GM18498 (cell line): ENCODE data around the gene TMEM205.
"Not testable (repeated sequence)": the region's sequence is repeated elsewhere in the genome, so short reads cannot be mapped to it uniquely, and the experiment has no call there.

Experiments used
- ATAC-seq: cut with Tn5 transposase; IDR thresholded peaks from one replicate; pipeline ENCODE4 v1.9.1; 2021; ENCODE audit warnings: mild to moderate bottlenecking, moderate library complexity; ENCODE audit not compliant: unreplicated experiment

TMEM205 gene

DNA sequence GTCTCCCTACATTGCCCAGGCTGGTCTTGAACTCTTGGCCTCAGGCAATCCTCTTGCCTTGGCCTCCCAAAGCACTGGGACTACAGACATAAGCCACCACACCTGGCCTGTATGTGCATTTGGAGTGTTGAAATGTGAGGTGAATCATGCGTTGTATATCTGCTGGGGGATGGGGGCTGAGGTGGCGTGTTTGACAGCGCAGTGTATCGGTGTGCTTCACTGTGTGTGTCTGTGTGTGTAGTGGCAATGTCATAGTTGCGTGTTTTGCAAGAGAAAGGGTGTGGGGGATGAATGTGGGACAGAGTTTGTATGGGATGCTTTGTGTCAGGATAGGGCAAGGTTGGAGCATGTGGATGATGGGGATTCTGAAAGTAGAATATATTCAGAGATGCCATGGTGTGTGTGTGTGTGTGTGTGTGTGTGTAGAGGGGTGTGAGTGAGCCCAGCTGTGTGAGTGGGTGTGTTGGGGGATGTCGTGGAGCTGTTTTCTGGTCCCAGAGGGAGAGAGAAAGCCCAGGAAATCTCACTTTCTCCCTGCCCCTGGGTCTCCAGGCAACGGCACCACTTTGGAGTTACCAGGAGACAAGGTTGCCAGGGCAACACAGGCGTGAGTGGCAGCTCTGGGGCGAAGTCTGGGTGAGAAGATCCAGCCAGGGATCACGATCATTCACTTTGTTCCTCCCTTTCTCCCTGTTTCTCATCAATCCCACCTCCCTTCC lies 27.3 kb upstream of the TMEM205 start:
- ATAC-seq = no peak

DNA sequence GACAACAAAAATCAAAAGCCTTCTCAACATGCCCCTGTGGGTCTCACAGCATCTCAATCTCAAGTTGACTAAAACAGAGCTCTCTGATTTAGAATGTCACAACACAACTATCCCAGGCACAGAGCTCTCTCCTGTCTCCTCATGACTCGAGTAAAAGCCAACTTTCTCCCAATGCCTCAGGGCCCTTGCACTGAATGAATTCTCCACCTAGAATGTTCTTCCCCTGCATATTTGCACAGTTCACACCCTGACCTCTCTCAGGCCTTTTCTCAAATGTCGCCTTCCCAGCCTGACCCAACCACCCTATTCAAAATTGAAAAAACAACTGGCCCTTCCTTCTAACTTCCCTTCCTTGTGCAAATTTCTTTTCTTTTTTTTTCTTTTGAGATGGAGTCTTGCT lies 24.7 kb upstream of the TMEM205 start:
- no peak for ATAC-seq

DNA sequence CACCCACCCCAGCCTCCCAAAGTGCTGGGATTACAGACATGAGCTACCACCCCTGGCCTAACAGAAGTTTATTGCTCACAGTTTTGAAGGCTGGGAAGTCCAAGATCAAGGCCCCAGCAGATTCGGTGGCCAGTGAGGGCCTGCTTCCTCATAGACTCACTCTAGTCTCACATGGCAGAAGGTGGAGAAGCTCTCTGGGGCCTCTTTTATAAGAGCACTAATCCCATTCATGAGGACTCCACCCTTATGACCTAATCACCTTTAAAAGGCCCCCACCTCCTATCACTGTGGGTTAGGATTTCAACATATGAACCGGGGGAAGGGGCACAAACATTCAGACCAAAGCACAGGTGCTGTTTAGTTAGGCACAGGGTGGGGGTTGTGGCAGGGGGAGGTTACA lies 21.5 kb upstream of the TMEM205 start:
- ATAC-seq = no peak

DNA sequence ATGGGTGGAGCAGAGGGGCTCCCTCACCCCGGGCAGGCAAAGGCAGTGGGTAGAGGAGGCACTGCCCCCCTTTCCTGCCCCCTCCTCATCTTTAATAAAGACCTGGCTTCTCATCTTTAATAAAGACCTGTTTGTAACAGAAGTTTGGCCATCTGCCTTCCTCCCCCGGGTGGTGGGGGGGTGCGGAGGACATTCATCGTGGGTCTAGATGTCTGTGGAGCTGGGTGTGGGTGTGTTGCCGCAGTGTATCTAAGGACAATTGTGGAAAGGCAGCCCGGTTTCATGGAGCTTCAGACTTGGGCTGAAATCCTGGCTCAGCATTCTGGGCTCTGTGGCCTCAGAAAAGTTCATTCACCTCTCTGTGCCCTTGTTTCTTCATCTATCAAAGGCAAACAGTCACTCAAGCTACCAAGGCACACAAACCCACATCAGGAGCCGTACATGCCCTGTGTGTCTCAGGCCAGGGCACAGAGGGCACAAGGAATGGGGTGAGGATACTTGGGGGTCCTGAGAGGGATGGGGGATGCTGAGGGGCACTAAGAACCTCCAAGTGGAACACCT lies 19.6 kb upstream of the TMEM205 start:
- ATAC-seq = no peak

DNA sequence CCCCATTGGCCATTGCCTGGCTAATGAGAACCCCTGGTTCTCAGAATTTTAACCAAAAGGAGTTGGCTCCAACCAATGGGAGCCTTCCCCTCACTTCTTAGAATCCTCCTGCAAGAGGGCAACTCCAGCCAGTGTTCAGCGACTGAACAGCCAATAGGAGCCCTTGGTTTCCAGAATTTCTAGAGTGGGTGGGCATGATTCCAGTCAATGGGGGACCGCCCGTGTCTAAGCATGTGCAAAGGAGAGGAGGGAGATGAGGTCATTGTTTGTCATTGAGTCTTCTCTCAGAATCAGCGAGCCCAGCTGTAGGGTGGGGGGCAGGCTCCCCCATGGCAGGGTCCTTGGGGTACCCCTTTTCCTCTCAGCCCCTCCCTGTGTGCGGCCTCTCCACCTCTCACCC lies 18.9 kb upstream of the TMEM205 start:
- no peak for ATAC-seq

DNA sequence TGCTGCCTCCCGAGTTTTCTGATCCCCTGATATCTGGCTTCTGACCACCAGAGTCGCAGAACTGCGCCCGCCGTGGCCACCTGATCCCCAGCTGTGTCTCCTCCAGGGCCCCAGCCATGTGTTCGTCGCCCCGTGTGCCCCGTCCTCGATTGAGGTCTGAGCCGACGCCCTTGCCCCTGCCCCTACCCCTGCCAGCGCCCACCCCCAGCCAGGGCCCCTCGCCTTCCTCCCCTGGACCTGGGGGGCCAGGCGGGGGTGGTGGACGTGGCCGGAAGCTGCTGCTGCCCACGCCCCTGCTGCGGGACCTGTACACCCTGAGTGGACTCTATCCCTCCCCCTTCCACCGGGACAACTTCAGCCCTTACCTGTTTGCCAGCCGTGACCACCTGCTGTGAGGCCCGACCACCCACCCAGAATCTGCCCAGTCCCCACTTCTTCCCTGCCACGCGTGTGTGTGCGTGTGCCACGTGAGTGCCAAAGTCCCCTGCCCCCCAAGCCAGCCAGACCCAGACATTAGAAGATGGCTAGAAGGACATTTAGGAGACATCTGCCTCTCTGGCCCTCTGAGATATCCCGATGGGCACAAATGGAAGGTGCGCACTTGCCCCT lies 18.3 kb upstream of the TMEM205 start:
- ATAC-seq = no peak

DNA sequence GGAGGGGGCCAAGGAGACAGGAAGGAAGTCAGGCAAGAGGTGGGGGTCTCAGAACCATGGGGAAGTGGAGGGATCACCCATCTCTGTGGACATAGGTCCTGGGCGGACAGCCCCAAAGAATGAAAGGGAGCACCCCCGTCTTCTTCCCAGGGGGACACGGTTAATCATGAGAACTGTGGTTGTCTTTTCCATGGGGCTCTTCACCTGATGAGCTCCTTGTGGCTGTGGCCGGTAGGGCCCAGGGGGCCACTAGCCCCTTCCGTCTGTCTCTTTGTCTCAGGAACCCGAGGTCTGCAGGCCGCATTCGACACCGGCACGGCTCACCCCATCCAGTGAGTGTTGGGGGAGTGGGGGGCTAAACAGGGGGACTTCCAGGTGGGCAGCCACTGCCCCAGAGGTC lies 17.8 kb upstream of the TMEM205 start:
- no peak for ATAC-seq

DNA sequence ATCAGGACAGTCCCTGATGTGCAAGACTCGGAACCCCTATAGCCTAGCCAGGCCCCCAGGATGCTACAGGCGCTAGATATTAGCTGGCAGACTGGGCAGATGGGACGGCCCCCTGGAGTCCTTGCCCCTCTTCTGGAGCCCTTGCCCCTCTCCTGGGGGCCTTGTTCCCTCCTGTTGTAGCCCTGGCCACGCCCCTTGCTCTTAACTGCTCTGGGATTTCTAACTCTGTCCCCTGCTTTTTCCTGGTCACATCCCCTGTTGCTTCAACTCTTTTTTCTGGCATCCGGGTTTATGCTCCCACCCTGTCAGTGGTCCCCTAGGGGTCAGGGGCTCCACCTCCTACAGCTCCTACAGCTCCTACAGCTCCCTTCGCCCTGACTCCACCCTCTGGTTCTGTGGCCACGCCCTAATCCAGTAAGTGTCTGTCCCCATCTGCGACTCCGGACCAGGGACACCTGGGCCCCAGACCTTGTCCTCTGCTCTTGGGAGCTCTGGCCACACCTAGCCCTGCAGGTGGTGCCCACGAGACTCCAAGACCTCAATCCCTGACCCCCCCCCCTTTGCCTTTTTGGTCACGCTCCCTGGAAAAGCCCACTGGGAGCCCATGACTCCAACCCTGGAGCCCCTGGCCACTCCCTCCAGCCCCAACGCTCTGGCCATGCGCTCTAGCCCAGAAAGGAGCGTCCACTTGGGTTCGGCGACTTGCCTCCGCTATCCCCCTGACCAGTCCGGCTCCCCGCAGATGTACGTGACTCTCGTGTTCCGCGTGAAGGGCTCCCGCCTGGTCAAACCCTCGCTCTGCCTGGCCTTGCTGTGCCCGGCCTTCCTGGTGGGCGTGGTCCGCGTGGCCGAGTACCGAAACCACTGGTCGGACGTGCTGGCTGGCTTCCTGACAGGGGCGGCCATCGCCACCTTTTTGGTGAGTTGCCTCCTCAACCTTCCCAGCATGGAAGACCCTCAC lies 16.0 kb upstream of the TMEM205 start:
- no peak for ATAC-seq

DNA sequence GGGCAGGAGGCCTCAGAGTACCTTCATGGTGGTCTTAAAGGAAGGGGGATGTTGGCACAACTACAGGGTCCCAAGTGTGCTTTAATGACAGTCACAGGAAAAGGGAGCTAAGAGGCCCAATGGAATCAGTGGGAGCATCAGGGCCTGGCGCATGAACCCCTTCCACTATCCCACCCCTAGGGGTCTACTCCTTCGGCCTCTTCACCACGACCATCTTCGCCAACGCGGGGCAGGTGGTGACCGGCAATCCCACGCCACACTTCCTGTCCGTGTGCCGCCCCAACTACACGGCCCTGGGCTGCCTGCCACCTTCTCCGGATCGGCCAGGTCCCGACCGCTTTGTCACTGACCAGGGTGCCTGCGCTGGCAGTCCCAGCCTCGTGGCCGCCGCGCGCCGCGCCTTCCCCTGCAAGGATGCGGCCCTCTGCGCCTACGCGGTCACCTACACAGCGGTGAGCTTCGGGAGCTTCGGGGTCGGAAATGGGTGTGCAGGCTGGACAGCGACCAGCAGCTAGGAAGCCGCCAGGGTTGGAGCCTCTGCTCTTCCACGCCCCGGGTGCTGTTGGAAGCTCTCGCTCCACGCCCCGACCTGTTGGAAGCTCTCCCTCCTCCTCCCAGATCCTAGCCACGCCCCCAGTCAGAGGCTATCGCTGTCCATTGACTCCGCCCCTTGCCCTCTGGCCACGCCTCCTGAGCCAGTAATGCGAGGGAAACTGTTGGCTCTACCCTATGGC lies 15.1 kb upstream of the TMEM205 start:
- ATAC-seq = no peak

DNA sequence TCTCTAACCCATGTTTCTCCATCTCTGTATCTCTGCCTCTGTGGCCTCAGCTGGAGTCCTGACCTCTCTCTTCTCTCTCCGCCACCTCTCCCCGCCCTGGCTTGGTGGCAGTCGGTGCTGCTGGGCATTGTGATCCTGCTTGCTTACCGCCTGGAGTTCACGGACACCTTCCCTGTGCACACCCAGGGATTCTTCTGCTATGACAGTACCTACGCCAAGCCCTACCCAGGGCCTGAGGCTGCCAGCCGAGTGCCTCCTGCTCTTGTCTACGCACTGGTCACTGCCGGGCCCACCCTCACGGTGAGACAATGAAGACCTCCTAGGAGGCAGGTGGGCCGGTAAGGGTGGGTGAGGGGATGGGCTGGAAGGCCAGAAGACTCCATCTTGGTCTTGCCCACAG lies 13.4 kb upstream of the TMEM205 start:
- no peak for ATAC-seq

DNA sequence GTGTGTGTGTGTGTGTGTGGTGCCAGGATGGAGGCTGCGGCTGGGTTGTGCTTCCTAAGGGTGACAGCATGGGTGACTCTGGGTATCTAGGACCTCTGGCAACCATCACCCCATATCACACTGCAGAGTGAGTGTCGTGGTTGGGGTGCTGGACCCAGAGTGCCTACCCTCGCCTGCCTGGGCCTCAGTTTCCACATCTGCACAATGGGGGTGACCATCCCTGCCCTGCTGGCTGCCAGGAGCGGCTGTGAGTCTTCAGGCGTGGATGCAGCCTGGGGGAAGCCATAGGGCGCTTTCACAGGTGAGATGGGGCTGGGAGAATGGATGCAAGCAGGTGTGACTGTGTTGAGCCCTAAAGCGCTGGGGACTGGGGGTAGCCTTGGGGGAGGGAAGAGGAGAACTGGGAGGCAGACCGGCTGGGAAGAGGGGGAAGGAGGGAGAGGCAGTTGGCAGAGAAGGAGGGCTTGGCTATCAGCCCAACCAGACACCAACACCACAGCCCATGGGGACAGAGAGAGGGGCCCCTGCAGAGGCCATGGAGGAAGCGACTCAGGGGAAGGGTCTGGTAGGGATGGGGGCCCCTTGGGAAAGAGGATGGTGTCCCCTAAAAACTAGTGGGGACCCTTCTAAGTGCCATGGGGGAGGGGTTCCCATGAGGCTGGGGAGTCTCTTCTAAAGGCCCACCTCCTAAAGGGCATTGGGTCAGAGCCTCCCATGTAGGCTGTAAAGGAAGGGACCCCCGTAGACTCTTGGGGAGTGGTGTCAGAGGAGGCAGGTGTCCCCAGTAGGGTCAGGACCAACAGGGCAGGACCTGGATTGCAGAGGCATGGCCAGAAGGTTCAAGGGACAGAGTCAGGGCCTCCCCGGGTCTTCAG lies 10.8 kb upstream of the TMEM205 start:
- no peak for ATAC-seq

DNA sequence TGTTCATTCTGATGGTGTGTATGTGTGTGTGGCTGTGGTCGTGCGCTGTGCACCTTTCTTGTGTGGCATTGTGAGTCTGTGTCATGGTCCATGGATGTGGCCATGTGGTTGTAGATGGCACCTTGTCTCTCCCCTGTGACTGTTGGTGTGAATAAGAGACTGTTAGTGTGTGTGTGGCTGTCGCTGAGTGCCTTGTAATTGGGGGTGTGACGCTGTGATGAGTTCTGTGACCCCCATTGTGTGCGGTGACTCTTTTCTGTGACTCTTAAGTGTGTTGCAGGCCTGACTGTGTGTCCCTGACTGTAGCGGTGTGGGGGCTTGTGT lies 10.0 kb upstream of the TMEM205 start:
- no peak for ATAC-seq

DNA sequence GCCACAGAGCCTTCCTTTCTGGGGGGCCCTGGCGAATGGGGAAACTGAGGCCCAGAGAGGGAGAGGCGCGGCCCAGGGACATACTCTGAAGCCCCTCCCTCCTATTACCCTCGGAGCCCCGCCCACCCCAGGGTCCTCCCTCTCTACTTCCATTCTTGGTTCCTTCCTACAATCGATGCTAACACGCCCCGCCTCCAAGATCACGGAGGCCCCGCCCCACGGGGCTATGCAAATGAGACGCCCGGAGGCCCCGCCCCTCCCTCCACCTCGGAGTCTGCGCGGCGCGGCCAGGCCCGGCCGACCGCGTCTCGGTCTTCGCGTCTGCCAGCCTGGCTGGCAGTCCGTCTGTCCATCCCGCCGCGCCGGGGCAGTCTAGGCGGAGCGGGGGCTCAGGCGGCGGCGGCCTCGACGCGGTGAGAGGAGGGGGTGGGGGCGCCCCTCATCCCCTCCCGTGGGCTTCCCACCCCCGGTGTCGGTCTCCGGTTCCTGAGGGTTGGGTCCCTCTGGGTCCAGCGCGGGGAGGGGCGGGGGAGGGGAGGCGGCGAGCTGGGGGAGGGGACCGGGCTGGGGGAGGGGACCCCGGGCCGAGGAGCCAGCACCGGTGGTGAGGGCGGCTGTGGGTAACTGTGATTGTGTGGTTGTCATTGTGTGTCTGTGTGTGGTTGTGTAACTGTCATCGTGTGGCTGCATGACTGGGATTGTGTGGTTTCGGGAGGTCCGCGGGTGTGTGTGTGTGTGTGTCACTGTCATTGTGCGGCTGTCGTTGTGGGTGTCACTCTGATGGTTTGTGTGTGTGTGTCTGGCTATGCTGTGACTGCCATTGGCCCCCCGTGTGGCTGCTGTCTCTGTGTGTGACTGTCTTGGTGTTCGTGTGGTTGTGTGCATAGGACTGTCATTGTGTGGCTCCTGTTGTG lies 9.3 kb upstream of the TMEM205 start, which contains the start of gene PLPPR2:
Gene PLPPR2, plus strand, starts transcription at position 273 of the 914 bp plus-strand sequence. CDS start 2,242 bp downstream, outside the sequence.
- no peak for ATAC-seq

DNA sequence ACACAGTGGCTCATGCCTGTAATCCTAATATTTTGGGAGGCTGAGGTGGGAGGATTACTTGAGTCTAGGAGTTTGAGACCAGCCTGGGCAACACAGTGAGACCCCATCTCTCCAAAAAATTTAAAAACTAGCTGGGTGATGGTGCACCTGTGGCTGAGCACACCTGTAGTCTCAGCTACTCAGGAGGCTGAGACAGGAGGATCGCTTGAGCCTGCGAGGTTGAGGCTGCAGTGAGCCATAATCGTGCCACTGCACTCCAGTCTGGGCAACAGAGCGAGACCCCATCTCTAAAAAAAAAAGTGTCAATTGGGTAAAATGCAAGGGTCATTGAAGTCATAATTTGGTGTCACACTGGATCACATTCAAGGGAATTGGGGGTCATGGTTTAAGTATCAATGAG lies 8.0 kb upstream of the TMEM205 start:
- ATAC-seq = not testable (repeated sequence)

DNA sequence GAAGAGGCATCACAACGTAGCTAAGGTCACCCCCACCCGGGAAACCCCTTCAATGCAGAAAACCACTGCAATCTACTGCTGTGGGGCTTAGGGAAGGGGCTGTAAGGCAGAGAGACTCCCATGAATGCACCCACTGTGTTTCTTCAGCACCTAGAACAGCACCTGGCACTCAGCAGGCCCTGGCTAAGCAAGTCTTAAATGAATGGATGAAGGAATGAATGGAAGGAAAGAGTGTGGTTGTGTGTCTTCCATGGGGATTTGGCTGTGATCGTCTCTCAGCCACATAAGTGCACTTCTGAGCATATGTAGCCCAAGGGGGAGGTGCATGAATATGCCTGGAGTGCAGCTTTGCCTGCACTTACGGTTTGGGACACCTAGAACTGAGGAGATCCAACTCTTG lies 3.1 kb upstream of the TMEM205 start:
- ATAC-seq = no peak

DNA sequence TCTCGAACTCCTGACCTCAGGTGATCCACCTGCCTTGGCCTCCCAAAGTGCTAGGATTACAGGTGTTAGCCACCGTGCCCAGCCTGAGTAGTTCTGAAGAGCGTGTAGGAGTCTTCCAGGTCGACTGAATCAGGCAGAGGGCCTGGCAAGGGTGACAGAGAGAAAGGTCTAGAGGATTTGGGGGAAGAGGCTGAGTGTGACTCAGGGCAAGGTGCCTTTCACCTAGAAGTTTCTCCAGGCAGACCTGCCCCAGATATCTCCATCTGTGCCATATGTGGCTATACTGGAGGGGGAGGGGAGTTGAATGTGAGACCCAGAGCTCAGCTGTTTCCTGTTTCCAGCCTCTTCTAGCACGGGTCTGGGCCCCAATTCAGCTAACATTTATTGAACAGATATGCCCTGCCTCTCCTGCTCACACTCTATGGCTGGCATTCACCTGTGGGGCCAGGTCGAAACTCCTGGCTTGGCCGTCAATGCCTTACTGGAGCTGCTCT lies 1.5 kb upstream of the TMEM205 start:
- no peak for ATAC-seq

DNA sequence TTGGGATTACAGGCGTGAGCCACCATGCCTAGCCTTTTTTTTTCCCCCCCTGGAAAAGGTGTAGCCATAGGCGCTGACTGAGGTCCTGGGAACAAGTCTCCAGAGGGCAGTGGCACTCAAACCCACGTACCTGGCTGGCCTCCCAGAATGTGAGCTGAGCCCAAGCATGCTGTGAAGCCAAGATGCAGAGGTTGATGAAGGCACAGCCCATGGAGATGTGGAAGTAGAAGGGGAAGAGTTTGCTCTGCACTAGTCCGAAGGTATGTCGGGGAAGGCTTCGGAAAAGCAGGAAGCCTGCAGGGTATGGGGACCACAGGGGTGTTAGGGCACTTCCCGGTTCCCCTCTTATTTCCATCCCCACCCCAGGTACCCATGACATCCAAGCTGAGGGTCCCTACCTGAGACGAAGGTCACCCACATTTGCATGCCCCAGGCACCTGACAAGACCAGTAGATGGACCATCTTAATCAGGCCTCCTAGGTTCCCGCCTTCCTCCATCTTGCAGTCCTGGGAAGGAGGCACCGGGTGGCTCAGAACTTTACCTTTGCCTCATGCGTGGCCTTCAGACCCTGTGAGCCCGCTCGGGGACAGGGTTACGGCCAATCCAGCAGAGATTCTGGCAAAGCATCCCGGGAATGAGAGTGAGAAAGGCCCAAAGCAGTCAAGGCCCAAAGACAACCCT lies 805 bp downstream of the TMEM205 start:
- no peak for ATAC-seq

DNA sequence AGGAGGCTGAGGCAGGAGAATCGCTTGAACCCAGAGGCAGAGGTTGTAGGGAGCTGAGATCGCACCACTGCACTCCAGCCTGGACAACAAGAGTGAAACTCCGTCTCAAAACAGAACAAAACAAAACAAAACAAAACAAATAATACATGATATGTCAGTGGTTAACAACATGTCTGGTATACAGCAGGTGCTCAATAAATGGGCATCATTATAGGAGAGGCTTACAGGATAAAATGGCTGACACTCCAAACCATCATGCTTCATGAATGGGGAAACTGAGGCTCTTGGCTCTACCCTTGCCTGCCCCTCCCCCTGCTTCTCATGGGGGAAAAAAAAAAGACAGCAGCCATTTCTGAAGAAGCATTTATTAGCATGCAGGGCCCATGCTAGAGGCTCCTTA lies 3.6 kb downstream of the TMEM205 start:
- ATAC-seq = no peak
